PC-9 (cell line): ENCODE data around the gene CDKN1A. TPM values are rescaled to one million over a fixed set of nuclear protein-coding genes. Genes with fewer than 3 reads are reported as not detected.
A peak's percentile ranks its signal among the peaks of the same experiment; 100 is the strongest.

Experiments
- BruUV-seq: library from RNA; stranded (reverse); fragments of 400-500 nt; replicated peaks from 2 replicates; lab custom pipeline; 2021; lab: Mats Ljungman, UMichigan
- CTCF ChIA-PET: fragments of 300-600 bp; sonication (Branson Sonifier 250); formaldehyde crosslinking; loops from one replicate; lab custom pipeline; 2022; ENCODE audit warnings: antibody characterized with exemption; lab: Charles Lee
- POLR2A ChIA-PET: fragments of 300-600 bp; sonication (Branson Sonifier 250); formaldehyde crosslinking; loops from one replicate; lab custom pipeline; 2022; ENCODE audit warnings: antibody characterized with exemption; ENCODE audit not compliant: unreplicated experiment; lab: Charles Lee
- DNase-seq, 2 experiments: peaks; one replicate each; pipeline versions ENCODE4 v3.0.0 to v3.0.0-alpha.2; 2015 to 2022; ENCODE audit warnings: mixed read lengths in 1 of 2
- H2AFZ ChIP-seq: fragments of 200-600 bp; sonication (generic); 2 replicates; pipeline ENCODE4 v1.8.1; 2017; ENCODE audit warnings: antibody characterized with exemption
- H3F3A ChIP-seq: fragments of 200-600 bp; sonication (generic); 2 replicates; pipeline ENCODE4 v1.8.1; 2017; ENCODE audit warnings: antibody characterized with exemption, mild to moderate bottlenecking, low read depth; ENCODE audit not compliant: insufficient read depth
- H3K27ac ChIP-seq: fragments of 200-600 bp; sonication (generic); 2 replicates; pipeline ENCODE4 v1.6.1; 2016; ENCODE audit warnings: mixed run types
- H3K27me3 ChIP-seq: fragments of 200-600 bp; sonication (generic); 2 replicates; pipeline ENCODE4 v1.6.1; 2016; ENCODE audit warnings: low read depth, mixed run types; ENCODE audit not compliant: insufficient read depth
- H3K36me3 ChIP-seq: fragments of 200-600 bp; sonication (generic); 2 replicates; pipeline ENCODE4 v1.6.1; 2016; ENCODE audit warnings: low read depth, mixed run types
- H3K4me1 ChIP-seq: fragments of 200-600 bp; sonication (generic); replicated peaks from 2 replicates; pipeline ENCODE4 v1.6.1; 2016; ENCODE audit warnings: mixed run types; ENCODE audit not compliant: insufficient read depth
- H3K4me2 ChIP-seq: fragments of 200-600 bp; sonication (generic); 2 replicates; pipeline ENCODE4 v1.6.1; 2017; ENCODE audit warnings: mixed run types
- H3K4me3 ChIP-seq: fragments of 200-600 bp; sonication (generic); 2 replicates; pipeline ENCODE4 v1.6.1; 2016; ENCODE audit warnings: mixed run types
- H3K79me2 ChIP-seq: fragments of 200-600 bp; sonication (generic); 2 replicates; pipeline ENCODE4 v1.6.1; 2017; ENCODE audit warnings: low read depth, mixed run types
- H3K9me2 ChIP-seq: fragments of 200-600 bp; sonication (generic); 2 replicates; pipeline ENCODE4 v1.8.1; 2017; ENCODE audit warnings: mild to moderate bottlenecking; ENCODE audit not compliant: insufficient read depth
- H3K9me3 ChIP-seq: fragments of 200-600 bp; sonication (generic); 2 replicates; pipeline ENCODE4 v1.8.1; 2016; ENCODE audit warnings: low read depth; ENCODE audit not compliant: insufficient read depth
- H4K20me1 ChIP-seq: fragments of 200-600 bp; sonication (generic); 2 replicates; pipeline ENCODE4 v1.8.1; 2017; ENCODE audit not compliant: insufficient read depth
- CTCF ChIP-seq: fragments of 200-600 bp; sonication (generic); conservative IDR thresholded peaks from 2 replicates; pipeline ENCODE4 v1.6.1; 2017; ENCODE audit warnings: mixed run types, antibody characterized with exemption, mild to moderate bottlenecking, moderate library complexity
- EZH2 ChIP-seq: fragments of 200-600 bp; sonication (generic); IDR thresholded peaks from 2 replicates; pipeline ENCODE4 v1.8.0; 2017; ENCODE audit warnings: antibody characterized with exemption, low read depth
- intact Hi-C: fragments of 100-400 bp; cut with micrococcal nuclease; formaldehyde crosslinking; loops from one replicate; pipeline ENCODE4 v1.10.0; 2022; ENCODE audit not compliant: unreplicated experiment
- total RNA-seq: library from RNA; stranded (reverse); gene quantifications from 2 replicates; pipeline ENCODE4 v1.2.3, GENCODE V29; 2021

The CDKN1A gene
- total RNA-seq, 1 experiment from 2014 or later = 14.8 TPM

DNA sequence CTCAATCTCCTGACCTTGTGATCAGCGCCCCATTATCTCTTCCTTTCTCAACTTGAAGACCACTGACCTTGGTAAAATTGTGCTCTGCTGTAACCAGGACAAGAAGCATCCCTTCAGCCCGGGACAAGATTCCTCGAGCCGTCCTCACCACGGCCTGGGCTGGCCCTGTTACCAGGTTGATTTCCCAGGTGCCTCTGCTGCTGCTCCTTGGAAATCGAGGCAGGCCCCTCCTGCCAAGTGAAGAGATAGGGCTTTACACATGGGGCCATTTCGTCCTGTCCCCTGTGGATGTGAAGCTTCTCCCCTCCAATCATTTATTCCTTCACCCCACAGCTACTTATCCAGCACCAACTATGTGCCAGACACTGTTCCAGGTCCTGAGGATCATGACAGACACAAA lies 40.6 kb downstream of the CDKN1A start:
- Histone ChIP-seq H3K79me2 (no peaks in the 10 kb centered on the region), H3K4me3 (no peak overlapping the region), H4K20me1 (no peaks in the 10 kb centered on the region), H3K4me2 (no peak overlapping the region), H3K9me3 (no peaks in the 10 kb centered on the region), H3K36me3 (no peaks in the 10 kb centered on the region), H3K27ac (no peak overlapping the region), H3K9me2 (no peaks in the 10 kb centered on the region), H3K27me3 (no peaks in the 10 kb centered on the region), H3K4me1 (no peaks in the 10 kb centered on the region), H2AFZ (no peak overlapping the region), H3F3A (no peaks in the 10 kb centered on the region)
- ChIA-PET POLR2A (no interaction called here), CTCF (no interaction called here)
- TF ChIP-seq EZH2 = no peak
- no peak for TF ChIP-seq CTCF
- DNase-seq = no peak
- intact Hi-C loops = no loop called here
- no TSS peak for BruUV-seq

- intact Hi-C loops = no loop called here
- Histone ChIP-seq H3K9me3 (no peaks in the 10 kb centered on the region), H3K27me3 (no peaks in the 10 kb centered on the region), H3K4me3 (no peak overlapping the region), H2AFZ (no peak overlapping the region), H3F3A (no peaks in the 10 kb centered on the region), H4K20me1 (no peaks in the 10 kb centered on the region), H3K4me2 (no peak overlapping the region), H3K36me3 (no peaks in the 10 kb centered on the region), H3K4me1 (no peaks in the 10 kb centered on the region), H3K27ac (no peak overlapping the region), H3K79me2 (no peaks in the 10 kb centered on the region), H3K9me2 (no peaks in the 10 kb centered on the region)
- ChIA-PET CTCF (interaction anchor here (0.6 kb wide), 2 partner anchors 58 to 487 kb away, joined by 3 to 5 read pairs; no protein-coding TSS in a partner anchor), POLR2A (interaction anchor here (0.5 to 0.6 kb wide), 2 partner anchors 33 to 124 kb away, joined by 4 to 9 read pairs; no protein-coding TSS in a partner anchor)
- DNase-seq = no peak
- TF ChIP-seq CTCF (no peak), EZH2 (no peak)
- BruUV-seq = no TSS peak
Measured at GRCh38 chr6:36720251-36721141, 42.0 kb downstream of the CDKN1A start.

GRCh38 chr6:36721369-36722140 lies 43.0 kb downstream of the CDKN1A start:
- CTCF ChIA-PET = no interaction called here
- H2AFZ ChIP-seq = no peak overlapping the region
- no peaks in the 10 kb centered on the region for H3K9me2 ChIP-seq
- no peaks in the 10 kb centered on the region for H3K79me2 ChIP-seq
- H3K27ac ChIP-seq = no peak overlapping the region
- no peak for TF ChIP-seq EZH2
- no peak for TF ChIP-seq CTCF
- intact Hi-C loops = no loop called here
- H3K36me3 ChIP-seq = no peaks in the 10 kb centered on the region
- H4K20me1 ChIP-seq = no peaks in the 10 kb centered on the region
- no peaks in the 10 kb centered on the region for H3F3A ChIP-seq
- no peaks in the 10 kb centered on the region for H3K4me1 ChIP-seq
- no peaks in the 10 kb centered on the region for H3K9me3 ChIP-seq
- no peaks in the 10 kb centered on the region for H3K27me3 ChIP-seq
- peak in 1 of 2 experiments; percentile 24 for DNase-seq
- BruUV-seq = no TSS peak
- no peak overlapping the region for H3K4me3 ChIP-seq
- POLR2A ChIA-PET = no interaction called here
- H3K4me2 ChIP-seq = no peak overlapping the region
